Right hindlimb (tissue), 1 donor: ENCODE data around the gene PROP1.
"Not testable (repeated sequence)": the region's sequence is repeated elsewhere in the genome, so short reads cannot be mapped to it uniquely, and the experiment has no call there.

Source experiments
- DNase-seq: peaks from one replicate; pipeline ENCODE4 v3.0.0-alpha.2; 2018

PROP1 gene

GRCh38 chr5:177982072-177982727 is 13.8 kb downstream of the PROP1 start:
- no peak for DNase-seq

- DNase-seq, result no peak
These were observed 14.6 kb downstream of the PROP1 start for GRCh38 chr5:177981296-177982071.

DNA sequence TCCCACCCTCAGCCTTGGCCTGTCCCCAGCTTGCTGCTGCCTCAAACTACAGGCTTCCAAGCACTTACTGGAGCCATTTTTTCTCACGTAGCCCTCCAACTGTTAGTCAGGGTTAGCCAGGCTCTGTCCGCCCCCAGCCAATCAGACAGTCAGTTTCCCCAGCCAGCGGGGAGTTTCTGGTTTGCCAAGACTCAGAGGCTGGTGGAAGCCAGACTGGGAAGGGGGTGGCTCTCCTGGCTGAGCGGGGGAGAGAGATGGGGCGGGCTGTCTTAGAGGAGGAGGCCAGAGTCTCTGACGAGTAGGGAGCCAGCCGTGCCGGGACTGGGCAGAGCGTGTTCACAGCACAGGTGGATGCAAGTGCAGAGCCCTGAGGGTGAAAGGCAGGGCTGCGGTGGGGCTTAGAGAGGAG is 15.3 kb downstream of the PROP1 start:
- peak; percentile 32 for DNase-seq

GRCh38 chr5:177977600-177977999 is 18.4 kb downstream of the PROP1 start:
- DNase-seq, result not testable (repeated sequence)

DNA sequence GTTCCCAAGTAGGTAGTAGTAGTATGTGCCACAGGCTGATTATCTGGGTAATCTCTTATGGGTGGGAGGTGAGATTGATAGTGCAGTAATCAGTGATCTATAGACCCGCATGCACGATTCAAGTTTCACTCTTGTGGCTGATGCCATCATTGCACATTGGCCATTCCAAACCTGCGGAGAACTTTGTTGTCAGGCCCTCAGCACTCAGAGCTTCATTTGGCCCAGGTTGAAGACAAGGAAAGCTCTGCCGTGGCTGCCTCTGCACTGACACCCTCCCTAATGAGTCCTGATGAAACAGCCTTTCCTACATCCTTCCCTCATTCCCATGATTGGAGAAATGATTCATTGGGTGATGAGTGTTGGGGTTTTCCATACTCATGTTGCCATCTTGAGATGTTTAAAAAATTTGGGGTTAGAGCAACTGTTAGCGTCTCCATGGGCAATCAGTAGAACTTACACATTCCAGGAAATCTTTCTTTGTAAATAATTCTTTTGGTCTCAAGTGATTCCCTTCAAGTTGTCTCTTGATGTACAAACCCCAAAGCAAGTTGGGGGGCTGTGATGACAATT is 22.9 kb downstream of the PROP1 start:
- no peak for DNase-seq

DNA sequence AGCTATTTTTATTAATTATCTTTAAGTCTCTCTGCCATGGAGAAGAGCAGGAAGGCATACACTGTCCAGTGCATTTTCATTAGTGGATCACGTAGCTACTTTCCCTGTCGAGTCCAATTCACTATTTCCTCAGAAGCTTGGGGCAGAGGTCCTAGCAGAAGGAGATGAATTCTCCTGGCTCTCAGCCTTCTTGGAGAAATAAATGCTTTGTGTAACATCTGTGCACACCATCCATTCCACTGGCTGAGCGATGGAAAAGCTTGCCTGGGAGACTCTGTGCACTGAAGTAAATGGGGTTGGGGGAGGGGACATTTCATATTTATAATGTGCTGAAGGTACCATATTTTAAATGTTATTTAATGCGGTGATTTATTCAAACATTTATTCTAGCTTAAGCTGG is 23.4 kb downstream of the PROP1 start:
- no peak for DNase-seq

DNA sequence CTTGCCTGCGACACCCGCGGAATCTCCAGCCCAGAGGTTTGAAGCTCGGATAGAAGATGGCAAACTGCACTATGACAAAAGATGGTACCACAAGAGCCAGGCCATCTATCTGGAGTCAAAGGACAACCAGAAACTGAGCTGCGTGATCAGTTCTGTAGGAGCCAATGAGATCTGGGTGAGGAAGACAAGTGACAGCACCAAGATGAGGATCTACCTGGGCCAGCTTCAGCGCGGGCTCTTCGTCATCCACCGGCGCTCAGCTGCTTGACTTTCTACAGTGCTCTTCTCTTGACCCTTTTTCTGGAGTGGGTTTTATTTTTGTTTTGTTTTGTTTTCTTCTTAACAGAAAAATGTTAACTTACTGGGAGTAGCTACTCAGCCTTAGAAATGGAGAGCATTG is 24.0 kb downstream of the PROP1 start:
- not testable (repeated sequence) for DNase-seq

DNA sequence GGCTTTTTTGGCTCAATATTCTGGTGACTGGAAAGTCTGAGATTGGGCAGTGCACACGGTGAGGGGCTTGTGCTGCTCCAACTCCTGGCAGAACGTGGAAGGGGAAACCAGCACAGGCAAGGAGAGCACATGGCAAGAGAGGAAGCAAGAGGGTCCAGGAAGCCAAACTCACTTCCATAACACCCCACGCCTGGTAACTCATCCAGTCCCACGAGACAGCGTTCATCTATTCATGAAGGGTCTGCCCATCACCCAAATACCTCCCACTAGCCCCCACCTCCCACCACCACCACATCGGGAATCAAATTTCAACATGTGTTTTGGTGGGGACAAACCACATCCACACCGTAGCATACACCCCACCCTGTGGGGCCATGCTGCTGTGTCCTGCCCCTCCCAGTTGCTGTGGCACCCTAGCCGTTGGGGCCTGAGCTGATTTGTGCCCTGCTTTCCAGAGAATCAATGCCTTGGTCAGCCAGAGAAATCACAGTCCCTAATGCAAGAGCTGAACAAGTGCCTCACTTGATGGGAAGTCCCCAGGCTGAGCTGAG is 27.3 kb downstream of the PROP1 start:
- no peak for DNase-seq

- DNase-seq, result no peak
These were observed 28.7 kb downstream of the PROP1 start for GRCh38 chr5:177967221-177967887.

GRCh38 chr5:177966839-177967166 is 29.2 kb downstream of the PROP1 start:
- no peak for DNase-seq

DNA sequence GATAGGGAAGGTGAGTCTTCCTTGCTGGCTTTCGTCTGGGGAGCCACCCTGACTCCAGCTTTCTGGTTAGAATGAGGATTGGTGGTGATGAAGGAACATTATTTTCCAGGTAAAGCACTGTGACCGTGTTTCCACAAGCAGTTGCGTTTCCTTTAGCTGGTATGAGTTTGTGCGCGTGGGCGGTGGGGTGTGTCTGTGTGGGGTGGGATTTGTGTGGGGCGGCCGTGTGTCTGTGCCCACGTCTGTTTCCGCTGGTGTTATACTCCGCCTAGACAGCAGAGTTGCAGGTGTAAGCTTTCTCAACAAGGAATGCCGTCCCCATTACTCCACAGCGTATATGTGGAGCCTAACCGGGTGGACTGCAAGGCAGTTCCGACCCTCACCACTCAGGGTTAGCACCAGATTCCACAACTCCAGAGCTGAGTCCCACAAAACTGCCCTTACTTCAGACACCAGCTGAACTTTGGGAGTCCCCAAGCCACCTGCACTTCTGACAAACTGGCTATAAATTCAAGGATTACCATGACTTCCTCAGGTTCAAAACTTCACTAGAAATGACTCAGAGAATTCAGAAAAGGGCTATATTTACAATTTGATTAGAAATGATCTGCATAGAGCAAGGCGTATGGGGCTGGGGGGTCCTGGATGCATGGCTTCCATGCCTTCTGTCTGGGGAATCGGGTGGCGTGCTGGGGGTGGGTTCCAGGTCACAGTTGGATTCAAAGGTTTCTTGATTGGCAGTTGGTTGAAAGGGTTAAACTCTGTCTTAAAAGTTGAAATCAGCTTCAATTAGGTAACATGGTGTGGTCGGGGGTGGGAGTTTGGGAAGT is 29.8 kb downstream of the PROP1 start:
- no peak for DNase-seq

GRCh38 chr5:177964471-177964870 is 31.6 kb downstream of the PROP1 start:
- no peak for DNase-seq

DNA sequence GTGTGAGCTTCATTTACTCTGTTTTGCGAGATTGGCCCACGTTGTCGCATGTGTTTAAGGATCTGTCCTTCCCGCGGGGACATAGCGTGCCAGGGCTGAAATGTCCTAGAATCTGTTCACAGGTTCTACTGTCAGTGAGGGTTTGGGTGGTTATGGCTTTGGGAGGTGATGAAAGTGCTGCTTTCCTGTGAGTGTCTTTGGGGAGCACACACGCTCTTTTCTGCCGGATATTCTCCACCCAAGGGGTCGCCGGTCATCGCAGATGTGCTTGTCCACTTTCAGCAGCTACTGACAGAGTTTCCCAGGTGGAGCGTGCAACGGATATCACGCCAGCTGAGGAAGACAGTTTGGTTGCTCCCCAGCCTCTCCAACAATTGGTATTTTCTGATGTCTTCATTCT is 32.1 kb downstream of the PROP1 start:
- DNase-seq, result no peak

GRCh38 chr5:177959315-177959714 is 36.7 kb downstream of the PROP1 start:
- no peak for DNase-seq

GRCh38 chr5:177958696-177959095 is 37.3 kb downstream of the PROP1 start:
- DNase-seq, result no peak

DNA sequence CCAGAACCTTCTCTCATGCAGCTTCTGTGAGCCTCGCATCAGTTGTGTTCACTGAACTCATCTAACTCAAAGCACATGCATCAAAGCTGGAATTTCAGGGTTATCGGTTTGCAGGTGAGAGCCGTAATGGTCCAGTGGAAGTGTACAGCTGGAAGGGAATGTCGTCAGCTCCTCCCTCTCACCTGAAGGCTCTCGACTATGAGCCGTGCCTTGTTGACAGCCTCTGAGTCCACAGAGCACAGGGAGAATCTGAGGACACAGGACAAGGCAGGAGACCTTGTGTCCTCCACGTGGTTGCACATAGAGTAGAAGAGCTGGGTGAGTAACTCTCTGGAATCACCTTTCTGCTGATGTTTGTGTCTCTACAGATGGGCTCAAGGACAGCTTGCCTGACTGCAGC is 38.8 kb downstream of the PROP1 start:
- DNase-seq, result no peak

DNA sequence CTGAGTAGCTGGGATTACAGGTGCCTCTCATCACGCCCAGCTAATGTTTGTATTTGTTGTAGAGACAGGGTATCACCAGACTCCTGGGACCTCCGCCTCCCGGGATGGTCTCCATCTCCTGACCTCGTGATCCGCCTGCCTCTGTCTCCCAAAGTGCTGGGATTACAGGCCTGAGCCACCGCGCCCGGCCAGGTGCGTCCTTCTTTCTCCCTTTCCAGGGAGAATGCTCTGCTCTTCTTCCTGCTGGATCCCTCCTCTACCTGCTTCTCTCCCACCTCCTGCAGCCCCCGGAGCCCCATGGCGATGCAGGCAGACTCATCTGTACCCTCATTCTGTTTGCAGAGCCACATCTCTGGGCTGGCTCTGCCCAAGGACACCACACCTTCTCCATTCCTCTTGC is 42.9 kb downstream of the PROP1 start:
- DNase-seq, result not testable (repeated sequence)

DNA sequence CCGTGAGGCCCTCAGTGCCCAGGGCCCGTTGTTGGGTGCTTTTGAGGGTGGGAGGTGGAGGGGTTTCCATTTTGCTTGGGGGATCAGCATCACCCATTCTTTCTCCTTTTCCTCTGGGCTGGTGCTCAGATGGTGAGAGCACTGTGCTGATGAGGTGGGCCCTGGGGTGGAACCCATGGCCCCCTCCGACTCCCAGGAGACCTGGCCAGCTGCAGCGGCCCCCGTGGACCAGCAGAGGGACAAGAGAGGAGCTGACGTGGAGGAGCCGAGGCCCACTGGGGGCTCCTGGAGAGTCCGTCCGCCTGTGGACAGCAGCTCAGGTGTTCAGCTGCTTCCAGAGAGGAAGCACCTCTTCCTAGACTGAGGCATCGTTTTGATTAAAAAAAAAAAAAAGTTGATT is 46.4 kb downstream of the PROP1 start:
- not testable (repeated sequence) for DNase-seq

GRCh38 chr5:177949065-177949464 is 47.0 kb downstream of the PROP1 start:
- not testable (repeated sequence) for DNase-seq

GRCh38 chr5:177947912-177948311 is 48.1 kb downstream of the PROP1 start:
- not testable (repeated sequence) for DNase-seq

- not testable (repeated sequence) for DNase-seq
These were observed 50.3 kb downstream of the PROP1 start for GRCh38 chr5:177945601-177946283.

DNA sequence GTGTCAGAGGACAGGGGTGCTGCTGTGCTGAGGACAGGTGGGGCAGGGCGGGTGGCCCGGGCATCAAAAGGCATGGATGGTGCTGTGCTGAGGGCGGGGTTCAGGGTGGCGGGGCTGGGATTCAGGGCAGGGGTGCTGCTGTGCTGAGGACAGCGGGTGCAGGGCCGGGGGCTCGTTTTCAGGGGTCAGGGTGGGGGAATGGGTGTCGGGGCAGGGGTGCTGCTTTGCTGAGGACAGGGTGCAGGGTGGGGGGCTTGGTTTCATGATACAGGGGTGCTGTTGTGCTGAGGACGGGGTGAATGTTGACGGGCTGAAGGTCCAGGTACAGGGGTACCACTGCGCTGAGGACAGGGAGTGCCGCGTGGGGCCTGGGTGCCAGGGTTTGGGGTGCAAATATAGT is 50.9 kb downstream of the PROP1 start:
- not testable (repeated sequence) for DNase-seq
